Aorta (tissue), 5 donors: ENCODE data around the gene AP2A1. TPM values are rescaled to one million over a fixed set of nuclear protein-coding genes. Genes with fewer than 3 reads are reported as not detected.
"Not testable (repeated sequence)": the region's sequence is repeated elsewhere in the genome, so short reads cannot be mapped to it uniquely, and the experiment has no call there.

Source experiments
- ATAC-seq: fragments of 200-7000 bp; cut with Tn5 transposase; one replicate; pipeline ENCODE4 v1.9.1; 2022; ENCODE audit warnings: moderate library complexity; ENCODE audit not compliant: low FRiP score
- DNase-seq, 2 donors: peaks; one replicate each; pipeline ENCODE4 v3.0.0-alpha.2; 2020
- H3K27ac ChIP-seq, 2 donors: one replicate each; pipeline ENCODE4 v1.5.1; 2013; ENCODE audit warnings: low read length in 2 of 2, mild to moderate bottlenecking in 2 of 2, moderate library complexity in 2 of 2, control low read depth in 1 of 2, inconsistent platforms in 1 of 2, low read depth in 1 of 2
- H3K27me3 ChIP-seq, 2 donors: one replicate each; pipeline ENCODE4 v1.6.1; 2013; ENCODE audit warnings: control low read depth in 1 of 2, low read length in 1 of 2, mild to moderate bottlenecking in 1 of 2, moderate library complexity in 1 of 2; ENCODE audit not compliant: insufficient read depth in 2 of 2, control insufficient read depth in 1 of 2
- H3K36me3 ChIP-seq, 2 donors: one replicate each; pipeline ENCODE4 v1.6.1; 2013; ENCODE audit warnings: control low read depth in 1 of 2, low read length in 1 of 2, mild to moderate bottlenecking in 1 of 2; ENCODE audit not compliant: insufficient read depth in 2 of 2, control insufficient read depth in 1 of 2
- H3K4me1 ChIP-seq, 2 donors: one replicate each; pipeline ENCODE4 v1.6.1; 2013; ENCODE audit warnings: low read length in 2 of 2, control low read depth in 1 of 2, mild to moderate bottlenecking in 1 of 2, moderate library complexity in 1 of 2; ENCODE audit not compliant: insufficient read depth in 2 of 2, control insufficient read depth in 1 of 2
- H3K4me3 ChIP-seq, 2 donors: one replicate each; pipeline ENCODE4 v1.5.1; 2013; ENCODE audit warnings: low read length in 2 of 2, control low read depth in 1 of 2, mild to moderate bottlenecking in 1 of 2
- H3K9me3 ChIP-seq: one replicate; pipeline ENCODE4 v1.6.1; 2013; ENCODE audit warnings: mild to moderate bottlenecking, low read length; ENCODE audit not compliant: control insufficient read depth
- WGBS, 2 donors: extraction: QIAGEN DNeasy Blood & Tissue Kit; methylation state at CpG; one replicate each; pipeline ENCODE4 v1.1.7; 2013; 5-methylcytosine and 5-hydroxymethylcytosine counted together
- intact Hi-C, 2 donors: fragments of 100-400 bp; cut with DNase I; formaldehyde crosslinking; loops; one replicate each; pipeline versions ENCODE4 v1.14.2 to v1.15.0; 2022
- long read RNA-seq, 2 donors: library from polyadenylated mRNA; unstranded; transcript quantifications; one replicate each; pipeline ENCODE4 v2.0.0, GENCODE V29; 2020 to 2021
- polyA plus RNA-seq, 2 donors: library from polyadenylated mRNA; stranded (reverse); fragments of 200-250 nt; gene quantifications; one replicate each; pipeline ENCODE4 v1.2.3, GENCODE V29; 2013
- total RNA-seq, 2 donors: library from RNA; stranded (reverse); fragmentation: NEBNext Ultra II Directional; extraction: Animal tissue kit (Norgen Biotek cat#: 25700); gene quantifications; one replicate each; pipeline ENCODE4 v1.2.1, GENCODE V29; 2021
- donor health status: healthy with polysubstance abuse.
- donor health status: Bipolar disorder and iron deficiency.
- donor health status: DM: no; HTN: no; CAD: no.
- donor health status: DM: no; HTN: no; CAD: no.
- donor health status: DM: yes; HTN: yes; CAD: no.

The AP2A1 gene
- total RNA-seq (10 to 100 TPM; 71.3 to 77.5 TPM), polyA plus RNA-seq (10 to 100 TPM; 19.9 to 63.1 TPM)
- long read RNA-seq, donor 1, transcript AP2A1-201 (23 exons, 3,388 nt), result major isoform, 31 of 106 reads
- long read RNA-seq, donor 1, partial matches to known transcripts, result 57 of 106 reads
- long read RNA-seq, donor 1, other reads (novel, unspliced or antisense), result 18 of 106 reads
- long read RNA-seq, donor 2, transcript AP2A1-201 (23 exons, 3,388 nt), result major isoform, 11 of 65 reads
- long read RNA-seq, donor 2, partial matches to known transcripts, result 48 of 65 reads
- long read RNA-seq, donor 2, other reads (novel, unspliced or antisense), result 5 of 65 reads

DNA sequence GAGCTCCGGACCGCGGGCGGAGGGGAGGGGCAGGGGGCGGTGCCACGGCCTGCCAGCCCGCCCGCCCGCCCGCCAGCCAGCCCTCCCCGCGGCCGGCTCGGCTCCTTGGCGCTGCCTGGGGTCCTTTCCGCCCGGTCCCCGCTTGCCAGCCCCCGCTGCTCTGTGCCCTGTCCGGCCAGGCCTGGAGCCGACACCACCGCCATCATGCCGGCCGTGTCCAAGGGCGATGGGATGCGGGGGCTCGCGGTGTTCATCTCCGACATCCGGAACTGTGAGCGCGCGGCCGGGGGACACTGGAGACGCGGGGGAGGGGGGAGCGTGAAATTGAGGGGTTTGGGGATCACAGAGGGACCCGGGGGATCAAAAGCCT lies at the start of gene AP2A1:
Gene AP2A1 (plus strand): TSS at position 72 of the 370 bp plus-strand sequence. CDS start 133 bp downstream, at position 205.
- intact Hi-C loops, result loop anchor here (5.0 to 10.0 kb wide), 4 partner anchors 40 to 242 kb away; partner anchors contain the start of genes PNKP (in 2 of the 2) and RCN3 (in 1 of the 2)
- H3K4me3 ChIP-seq, result peak within 1 kb of the TSS; percentile 95 to 98
- ATAC-seq, result no peak
- H3K27me3 ChIP-seq, result no peaks in the 10 kb centered on the region
- DNase-seq, result no peak
- no peaks in the 10 kb centered on the region for H3K9me3 ChIP-seq
- peak within 1 kb of the TSS; percentile 72 to 85 for H3K27ac ChIP-seq
- H3K36me3 ChIP-seq, result no peaks in the 10 kb centered on the region
- peaks cover 0 to 4% of the 10 kb centered on the region in 2 donors for H3K4me1 ChIP-seq
- 0 to 1% methylated on average over 31 to 38 of the region's 38 CpGs for WGBS, 2 donors

DNA sequence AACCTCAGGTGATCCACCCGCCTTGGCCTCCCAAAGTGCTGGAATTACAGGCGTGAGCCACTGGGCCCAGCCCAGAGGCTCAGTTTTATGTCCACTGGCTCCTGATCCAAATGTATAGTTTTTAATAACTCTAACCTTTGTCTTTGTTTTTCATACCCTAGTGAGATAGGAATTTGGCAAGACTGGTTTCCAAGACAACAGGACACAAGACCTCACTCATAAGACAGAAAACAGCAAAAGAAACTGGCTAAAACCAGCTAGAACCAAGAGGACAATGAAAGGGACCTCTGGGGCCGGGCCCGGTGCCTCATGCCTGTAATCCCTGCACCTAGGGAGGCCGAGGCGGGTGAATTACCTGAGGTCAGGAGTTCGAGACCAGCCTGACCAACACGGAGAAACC lies 48.3 kb upstream of the AP2A1 start:
- Histone ChIP-seq H3K9me3 (no peaks in the 10 kb centered on the region), H3K4me3 (no peak overlapping the region), H3K27ac (no peak overlapping the region), H3K4me1 (no peaks in the 10 kb centered on the region), H3K36me3 (no peaks in the 10 kb centered on the region), H3K27me3 (no peaks in the 10 kb centered on the region)
- intact Hi-C loops, result no loop called here
- 67 to 69% methylated on average over 8 of the region's 8 CpGs for whole genome bisulfite sequencing, 2 donors
- DNase-seq (no peak), ATAC-seq (no peak)

DNA sequence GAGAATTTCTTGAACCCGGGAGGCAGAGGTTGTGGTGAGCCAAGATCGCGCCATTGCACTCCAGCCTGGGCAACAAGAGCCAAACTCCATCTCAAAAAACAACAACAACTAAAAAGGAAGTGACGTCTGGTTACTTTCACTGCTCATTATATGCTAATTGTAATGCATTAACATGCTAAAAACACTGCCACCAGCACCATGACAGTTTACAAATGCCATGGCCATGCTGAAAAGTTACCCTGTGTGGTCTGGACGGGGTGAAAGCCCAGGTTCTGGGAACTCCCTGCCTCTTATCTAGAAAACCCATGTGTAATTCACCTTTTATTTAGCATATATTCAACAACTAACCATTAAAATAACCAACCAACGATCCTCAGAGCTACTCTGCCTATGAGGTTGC lies 47.8 kb upstream of the AP2A1 start:
- H3K4me1 ChIP-seq, result no peaks in the 10 kb centered on the region
- no peak overlapping the region for H3K4me3 ChIP-seq
- ATAC-seq (no peak), DNase-seq (no peak)
- 80 to 82% methylated on average over 6 of the region's 6 CpGs for WGBS, 2 donors
- H3K9me3 ChIP-seq, result no peaks in the 10 kb centered on the region
- H3K27me3 ChIP-seq, result no peaks in the 10 kb centered on the region
- intact Hi-C loops, result no loop called here
- no peak overlapping the region for H3K27ac ChIP-seq
- no peaks in the 10 kb centered on the region for H3K36me3 ChIP-seq

DNA sequence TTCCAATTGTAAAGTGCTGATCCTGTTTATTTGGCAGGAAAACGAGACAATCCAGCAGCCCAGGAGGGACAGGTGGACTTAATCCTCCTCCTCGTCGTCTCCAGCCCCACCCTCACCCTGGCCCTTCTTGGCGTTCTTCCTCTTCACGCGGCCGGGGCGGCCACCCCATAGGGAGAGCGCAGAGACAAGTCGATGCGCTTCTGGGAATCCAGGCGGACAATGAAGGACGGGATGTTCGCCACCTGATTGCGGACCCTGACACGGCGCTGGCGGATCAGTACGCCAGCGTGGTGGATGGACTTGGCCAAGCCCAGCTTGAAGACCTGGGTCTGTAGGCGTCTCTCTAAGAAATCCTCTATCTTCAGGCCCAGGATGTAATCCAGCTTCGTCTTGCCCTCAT lies 47.4 kb upstream of the AP2A1 start:
- 80 to 88% methylated on average over 22 of the region's 22 CpGs for WGBS, 2 donors
- not testable (repeated sequence) for ATAC-seq

GRCh38 chr19:49727217-49728030 lies 39.4 kb upstream of the AP2A1 start:
- no peak overlapping the region for H3K27ac ChIP-seq
- 31 to 33% methylated on average over 23 of the region's 23 CpGs for WGBS, 2 donors
- intact Hi-C loops, result no loop called here
- no peaks in the 10 kb centered on the region for H3K4me1 ChIP-seq
- H3K27me3 ChIP-seq, result no peaks in the 10 kb centered on the region
- no peaks in the 10 kb centered on the region for H3K36me3 ChIP-seq
- H3K4me3 ChIP-seq, result no peak overlapping the region
- ATAC-seq (peak; percentile 78), DNase-seq (peak; percentile 72 to 84)
- no peaks in the 10 kb centered on the region for H3K9me3 ChIP-seq

More for the DNA sequence above, 47.4 kb upstream of the AP2A1 start:
- intact Hi-C loops, H3K27me3 ChIP-seq, H3K4me1 ChIP-seq, DNase-seq, H3K9me3 ChIP-seq, H3K4me3 ChIP-seq, H3K27ac ChIP-seq, H3K36me3 ChIP-seq: not testable (repeated sequence)

- Histone ChIP-seq H3K27me3 (no peaks in the 10 kb centered on the region), H3K27ac (no peak overlapping the region), H3K4me1 (no peaks in the 10 kb centered on the region), H3K9me3 (no peaks in the 10 kb centered on the region), H3K36me3 (no peaks in the 10 kb centered on the region), H3K4me3 (no peak overlapping the region)
- DNase-seq (no peak), ATAC-seq (no peak)
- intact Hi-C loops, result no loop called here
- 82 to 87% methylated on average over 5 of the region's 5 CpGs for WGBS, 2 donors
Measured at GRCh38 chr19:49730166-49730565, 36.6 kb upstream of the AP2A1 start.

DNA sequence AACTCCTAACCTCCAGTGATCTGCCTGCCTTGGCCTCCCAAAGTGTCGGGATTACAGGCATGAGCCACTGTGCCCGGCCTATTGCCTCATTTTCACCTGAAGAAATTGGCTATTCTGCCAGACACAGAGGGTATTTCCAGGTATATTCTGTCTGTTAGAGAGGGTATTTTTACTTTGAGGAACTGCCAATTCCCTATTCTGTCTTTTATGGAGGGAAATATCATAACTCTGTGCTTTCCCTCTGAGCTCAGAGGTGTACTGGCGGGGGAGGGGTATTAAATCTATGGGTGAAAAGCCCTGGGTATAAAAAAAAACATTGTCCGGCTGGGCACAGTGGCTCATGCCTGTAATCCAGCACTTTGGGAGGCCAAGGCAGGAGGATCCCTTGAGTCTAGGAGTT lies 28.5 kb upstream of the AP2A1 start:
- Histone ChIP-seq H3K4me3 (no peak overlapping the region), H3K9me3 (no peaks in the 10 kb centered on the region), H3K27me3 (no peaks in the 10 kb centered on the region), H3K4me1 (no peaks in the 10 kb centered on the region), H3K27ac (no peak overlapping the region), H3K36me3 (no peaks in the 10 kb centered on the region)
- 83 to 84% methylated on average over 4 of the region's 4 CpGs for WGBS, 2 donors
- intact Hi-C loops, result no loop called here
- no peak for DNase-seq
- ATAC-seq, result no peak

- no peaks in the 10 kb centered on the region for H3K9me3 ChIP-seq
- 94 to 95% methylated on average over 1 of the region's 1 CpG for WGBS, 2 donors
- no peaks in the 10 kb centered on the region for H3K27me3 ChIP-seq
- no peaks in the 10 kb centered on the region for H3K36me3 ChIP-seq
- ATAC-seq, result no peak
- H3K4me1 ChIP-seq, result no peaks in the 10 kb centered on the region
- DNase-seq, result no peak
- H3K27ac ChIP-seq, result no peak overlapping the region
- H3K4me3 ChIP-seq, result no peak overlapping the region
- intact Hi-C loops, result no loop called here
Measured at GRCh38 chr19:49739098-49739497, 27.7 kb upstream of the AP2A1 start.

DNA sequence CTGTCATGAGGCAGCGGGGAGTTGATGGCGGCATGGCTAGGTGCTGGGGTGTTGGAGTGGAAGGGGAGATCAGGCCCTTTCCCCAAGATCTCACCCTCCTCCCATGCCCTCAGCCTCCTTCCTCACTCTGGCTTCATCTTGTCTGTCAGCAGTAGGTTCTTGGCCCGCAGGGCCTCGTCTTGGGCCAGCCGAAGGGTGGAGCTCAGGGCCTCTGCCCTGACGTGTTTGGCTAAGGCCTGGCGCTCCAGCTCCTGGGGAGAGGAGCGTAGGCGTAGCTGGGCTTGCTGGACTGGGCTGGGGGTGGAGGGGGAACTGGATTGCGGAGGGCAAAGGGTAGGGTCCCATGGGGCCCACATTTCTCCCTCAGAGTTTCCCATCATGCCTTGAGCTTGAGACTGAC lies 26.9 kb upstream of the AP2A1 start:
- no peak for DNase-seq
- Histone ChIP-seq H3K27me3 (no peaks in the 10 kb centered on the region), H3K27ac (no peak overlapping the region), H3K4me1 (no peaks in the 10 kb centered on the region), H3K4me3 (no peak overlapping the region), H3K36me3 (no peaks in the 10 kb centered on the region), H3K9me3 (no peaks in the 10 kb centered on the region)
- intact Hi-C loops, result no loop called here
- no peak for ATAC-seq
- WGBS, 2 donors, result 78 to 82% methylated on average over 10 of the region's 10 CpGs
